GM06990 (cell line): Measurements from ENCODE around the gene VSIG2.

Experiments used
- DNase-seq: peaks from one replicate; pipeline ENCODE4 v3.0.0-alpha.2; 2011; ENCODE audit not compliant: insufficient read length; ENCODE audit errors: extremely low read depth
- H3K27me3 ChIP-seq: replicated peaks from 2 replicates; pipeline ENCODE4 v1.6.0; 2011; ENCODE audit warnings: low read length; ENCODE audit not compliant: control insufficient read depth, insufficient read depth
- H3K36me3 ChIP-seq: 2 replicates; pipeline ENCODE4 v1.5.1; 2011; ENCODE audit warnings: low read length; ENCODE audit not compliant: control insufficient read depth, insufficient read depth
- H3K4me3 ChIP-seq: replicated peaks from 2 replicates; pipeline ENCODE4 v1.5.1; 2011; ENCODE audit warnings: low read depth, mild to moderate bottlenecking, control low read depth, low read length
- TF ChIP-seq, protein P1 (sequence below): IDR thresholded peaks from 2 replicates; pipeline ENCODE4 v1.5.1; 2011; ENCODE audit warnings: low read length, control low read depth, mild to moderate bottlenecking, inconsistent platforms; ENCODE audit not compliant: insufficient read depth, poor library complexity, severe bottlenecking

Gene VSIG2

DNA sequence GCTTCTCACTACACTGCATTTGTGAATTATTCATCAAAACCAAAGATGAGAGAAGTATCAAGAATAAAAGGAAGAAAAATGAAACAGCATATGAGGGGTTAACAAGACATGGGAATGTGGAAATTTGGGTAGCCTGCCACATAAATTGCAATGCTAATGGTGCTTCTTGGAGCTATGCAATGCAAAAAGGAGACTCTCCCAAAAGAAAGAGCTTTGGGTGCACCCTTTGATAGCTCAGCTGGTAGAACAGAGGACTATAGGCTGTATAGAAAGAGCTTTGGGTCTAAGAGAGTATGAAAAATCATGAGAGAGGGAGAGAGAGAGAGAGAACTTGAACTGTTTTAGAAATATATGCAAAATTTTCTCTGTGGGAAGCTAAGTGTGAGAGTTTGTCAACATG, 52.0 kb downstream of the VSIG2 start:
- no peaks in the 10 kb centered on the region; the same call in 1 of the 2 replicates for H3K27me3 ChIP-seq
- no peaks in the 10 kb centered on the region for H3K36me3 ChIP-seq
- no peak for DNase-seq
- TF ChIP-seq, protein P1, sequence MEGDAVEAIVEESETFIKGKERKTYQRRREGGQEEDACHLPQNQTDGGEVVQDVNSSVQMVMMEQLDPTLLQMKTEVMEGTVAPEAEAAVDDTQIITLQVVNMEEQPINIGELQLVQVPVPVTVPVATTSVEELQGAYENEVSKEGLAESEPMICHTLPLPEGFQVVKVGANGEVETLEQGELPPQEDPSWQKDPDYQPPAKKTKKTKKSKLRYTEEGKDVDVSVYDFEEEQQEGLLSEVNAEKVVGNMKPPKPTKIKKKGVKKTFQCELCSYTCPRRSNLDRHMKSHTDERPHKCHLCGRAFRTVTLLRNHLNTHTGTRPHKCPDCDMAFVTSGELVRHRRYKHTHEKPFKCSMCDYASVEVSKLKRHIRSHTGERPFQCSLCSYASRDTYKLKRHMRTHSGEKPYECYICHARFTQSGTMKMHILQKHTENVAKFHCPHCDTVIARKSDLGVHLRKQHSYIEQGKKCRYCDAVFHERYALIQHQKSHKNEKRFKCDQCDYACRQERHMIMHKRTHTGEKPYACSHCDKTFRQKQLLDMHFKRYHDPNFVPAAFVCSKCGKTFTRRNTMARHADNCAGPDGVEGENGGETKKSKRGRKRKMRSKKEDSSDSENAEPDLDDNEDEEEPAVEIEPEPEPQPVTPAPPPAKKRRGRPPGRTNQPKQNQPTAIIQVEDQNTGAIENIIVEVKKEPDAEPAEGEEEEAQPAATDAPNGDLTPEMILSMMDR, result no peak
- no peak overlapping the region for H3K4me3 ChIP-seq

- TF ChIP-seq, protein P1, result no peak
- Histone ChIP-seq H3K4me3 (no peak overlapping the region), H3K27me3 (no peaks in the 10 kb centered on the region; the same call in 1 of the 2 replicates), H3K36me3 (no peaks in the 10 kb centered on the region)
- no peak for DNase-seq
These were observed 52.5 kb downstream of the VSIG2 start for GRCh38 chr11:124699547-124699946.
